T-cell (primary cell): ENCODE data around the gene FAM89B. TPM values are rescaled to one million over a fixed set of nuclear protein-coding genes. Genes with fewer than 3 reads are reported as not detected.
A peak's percentile ranks its signal among the peaks of the same experiment; 100 is the strongest.

ENCODE experiments used
- ATAC-seq, 4 experiments: fragments of 200-7000 bp in 3 of 4; fragments of 150-1000 bp in 1 of 4; cut with Tn5 transposase; replicated peaks in 1 of 4; 1 replicate in 3 of 4; 2 replicates in 1 of 4; pipeline ENCODE4 v1.10.0; 2021; ENCODE audit warnings: moderate library complexity in 3 of 4, mild to moderate bottlenecking in 2 of 4, moderate number of reproducible peaks in 1 of 4
- CTCF ChIA-PET, 2 donors: fragments of 300-600 bp; sonication (Branson Sonifier 250); formaldehyde crosslinking; loops; one replicate each; lab custom pipeline; 2022; ENCODE audit warnings: antibody characterized with exemption in 2 of 2; lab: Charles Lee
- POLR2A ChIA-PET, 2 donors: fragments of 300-600 bp; sonication (Branson Sonifier 250); formaldehyde crosslinking; loops; one replicate each; lab custom pipeline; 2022; ENCODE audit warnings: antibody characterized with exemption in 2 of 2; lab: Charles Lee
- DNase-seq, 35 experiments: peaks; one replicate each; pipeline versions ENCODE4 v3.0.0 to v3.0.0-alpha.2; 2013 to 2023
- H3K27ac ChIP-seq: one replicate; pipeline ENCODE4 v1.5.1; 2013; ENCODE audit warnings: low read length
- H3K27me3 ChIP-seq, 2 experiments: replicated peaks in 1 of 2; 1 replicate in 1 of 2; 2 replicates in 1 of 2; pipeline versions ENCODE4 v1.6.1 to v1.7.0; 2013; ENCODE audit warnings: low read length in 1 of 2, mixed read lengths in 1 of 2; ENCODE audit not compliant: control insufficient read depth in 2 of 2, insufficient read depth in 2 of 2; ENCODE audit errors: extremely low read depth in 1 of 2
- H3K36me3 ChIP-seq, 2 donors: 1 replicate in 1 of 2; 2 replicates in 1 of 2; pipeline versions ENCODE4 v1.6.1 to v1.7.0; 2013; ENCODE audit warnings: low read length in 1 of 2; ENCODE audit not compliant: control insufficient read depth in 2 of 2, insufficient read depth in 1 of 2; ENCODE audit errors: extremely low read depth in 1 of 2
- H3K4me1 ChIP-seq, 2 experiments: 1 replicate in 1 of 2; 2 replicates in 1 of 2; pipeline versions ENCODE4 v1.6.1 to v1.7.0; 2013; ENCODE audit warnings: low read length in 2 of 2, mixed read lengths in 1 of 2; ENCODE audit not compliant: insufficient read depth in 2 of 2, control insufficient read depth in 1 of 2; ENCODE audit errors: extremely low read depth in 1 of 2
- H3K4me3 ChIP-seq, 2 donors: 1 replicate in 1 of 2; 2 replicates in 1 of 2; pipeline versions ENCODE4 v1.5.1 to v1.7.0; 2013; ENCODE audit warnings: mild to moderate bottlenecking in 2 of 2, low read length in 1 of 2, moderate library complexity in 1 of 2; ENCODE audit not compliant: control insufficient read depth in 1 of 2; ENCODE audit errors: extremely low read depth in 1 of 2
- H3K9me3 ChIP-seq: 2 replicates; pipeline ENCODE4 v1.7.0; 2013
- H3K27ac Mint-ChIP-seq, 2 donors: one replicate each; pipeline ENCODE4 v1.8.0; 2020 to 2021; ENCODE audit warnings: mild to moderate bottlenecking in 2 of 2, mixed read lengths in 2 of 2
- H3K27me3 Mint-ChIP-seq, 2 donors: one replicate each; pipeline ENCODE4 v1.8.0; 2021 to 2022; ENCODE audit warnings: mixed read lengths in 2 of 2
- H3K36me3 Mint-ChIP-seq: one replicate; pipeline ENCODE4 v1.8.0; 2021; ENCODE audit warnings: mixed read lengths
- H3K4me1 Mint-ChIP-seq, 3 donors: one replicate each; pipeline ENCODE4 v1.8.0; 2020 to 2022; ENCODE audit warnings: mixed read lengths in 3 of 3, mild to moderate bottlenecking in 1 of 3
- H3K4me3 Mint-ChIP-seq, 3 donors: one replicate each; pipeline ENCODE4 v1.8.0; 2020 to 2022; ENCODE audit warnings: mild to moderate bottlenecking in 3 of 3, mixed read lengths in 3 of 3, moderate library complexity in 3 of 3
- H3K9me3 Mint-ChIP-seq, 3 donors: one replicate each; pipeline ENCODE4 v1.8.0; 2020 to 2022; ENCODE audit warnings: mixed read lengths in 3 of 3
- WGBS: methylation state at CpG from one replicate; pipeline ENCODE4 v1.1.5; 2013; ENCODE audit warnings: missing lambda C conversion rate; ENCODE audit not compliant: insufficient coverage; 5-methylcytosine and 5-hydroxymethylcytosine counted together
- total RNA-seq, 35 experiments: library from RNA in 6 of 35; stranded (reverse) in 6 of 35; fragments of 120-200 nt in 1 of 35; gene quantifications; one replicate each; pipeline versions ENCODE4 v1.2.1 to v1.2.4 and lab custom pipeline; 2013 to 2026

FAM89B gene
- total RNA-seq, 5 donors from 2014 or later (not counting 1 experiment from before 2014, with no cell fraction given) = 36.3 to 72.9 (median 69.3) TPM

DNA sequence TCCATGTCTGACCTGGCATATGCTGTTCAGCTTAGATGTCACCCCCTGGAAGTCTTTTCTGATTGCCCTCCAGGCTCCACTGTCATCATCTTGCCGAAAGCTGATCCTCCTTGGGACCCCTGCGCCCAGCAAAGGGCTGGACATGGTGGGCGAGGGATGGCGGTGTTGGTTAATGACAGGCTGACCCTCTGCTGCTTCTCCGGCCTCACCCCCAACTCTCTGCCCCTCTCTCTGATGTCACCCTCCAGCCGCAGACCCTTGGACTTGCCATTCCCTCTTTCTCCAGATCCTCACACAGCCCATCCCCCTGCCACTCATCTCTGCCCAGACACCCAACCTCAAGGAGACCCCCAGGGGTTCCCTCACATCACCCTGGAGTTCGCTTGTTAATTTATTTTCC lies 5.8 kb downstream of the FAM89B start:
- peak overlapping the region in 1 of 2 donors; percentile 78 for H3K4me3 ChIP-seq

DNA sequence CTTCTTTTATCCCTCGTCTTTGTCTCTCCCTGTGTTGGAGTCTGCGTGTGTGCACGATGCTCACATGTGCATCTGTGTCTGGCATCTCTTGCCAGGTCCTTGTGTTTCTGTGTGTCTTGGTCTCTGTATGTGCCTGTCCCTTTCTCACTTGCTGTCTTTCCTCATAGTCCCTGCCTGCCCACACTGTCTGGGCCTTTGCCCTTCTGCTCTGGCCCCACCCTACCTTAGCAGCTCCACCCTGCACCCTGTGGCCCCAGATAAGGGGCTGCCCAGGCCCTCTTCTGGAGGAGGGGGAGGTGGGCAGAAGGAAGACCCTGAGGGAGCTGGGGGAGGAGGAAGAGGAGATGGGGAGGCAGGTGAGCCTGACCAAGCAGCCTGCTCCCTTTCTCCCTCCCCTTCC lies 6.3 kb downstream of the FAM89B start:
- Mint-ChIP-seq H3K27ac (peak overlapping the region; percentile 76 to 88), H3K36me3 (peaks cover 18% of the 10 kb centered on the region), H3K27me3 (no peaks in the 10 kb centered on the region), H3K4me1 (peaks cover 37 to 46% (median 44%) of the 10 kb centered on the region in 3 donors), H3K9me3 (no peaks in the 10 kb centered on the region), H3K4me3 (peak overlapping the region; percentile 41 to 98 (median 61))
- peaks cover 14 to 50% of the 10 kb centered on the region in 2 experiments for H3K4me1 ChIP-seq
- H3K36me3 ChIP-seq = peaks cover 13 to 45% of the 10 kb centered on the region in 2 donors
- 80% methylated on average over 2 of the region's 3 CpGs for WGBS
- no peaks in the 10 kb centered on the region for H3K9me3 ChIP-seq
- no peak overlapping the region for H3K27ac ChIP-seq
- DNase-seq (no peak), ATAC-seq (no peak)
- no peak overlapping the region for H3K4me3 ChIP-seq
- no peaks in the 10 kb centered on the region for H3K27me3 ChIP-seq
- POLR2A ChIA-PET = no interaction called here
- CTCF ChIA-PET = no interaction called here

More for the DNA sequence above, 5.8 kb downstream of the FAM89B start:
- WGBS = 95% methylated on average over 7 of the region's 7 CpGs
- H3K4me1 Mint-ChIP-seq = peaks cover 37 to 47% (median 46%) of the 10 kb centered on the region in 3 donors
- H3K27me3 Mint-ChIP-seq = no peaks in the 10 kb centered on the region
- H3K4me3 Mint-ChIP-seq = peak overlapping the region; percentile 41 to 98 (median 61)
- H3K9me3 ChIP-seq = no peaks in the 10 kb centered on the region
- no peak overlapping the region for H3K27ac ChIP-seq
- H3K4me1 ChIP-seq = peaks cover 17 to 55% of the 10 kb centered on the region in 2 experiments
- peak overlapping the region; percentile 76 to 88 for H3K27ac Mint-ChIP-seq
- DNase-seq = no peak
- no peaks in the 10 kb centered on the region for H3K27me3 ChIP-seq
- H3K9me3 Mint-ChIP-seq = no peaks in the 10 kb centered on the region
- H3K36me3 ChIP-seq = peaks cover 10 to 42% of the 10 kb centered on the region in 2 donors
- no peak for ATAC-seq
- POLR2A ChIA-PET = no interaction called here
- CTCF ChIA-PET = interaction anchor here in 1 of 2 donors (0.5 to 1.8 kb wide), 3 partner anchors 10 to 58 kb away, joined by 4 to 6 read pairs (median 4); no protein-coding TSS in a partner anchor
- peaks cover 15% of the 10 kb centered on the region for H3K36me3 Mint-ChIP-seq

DNA sequence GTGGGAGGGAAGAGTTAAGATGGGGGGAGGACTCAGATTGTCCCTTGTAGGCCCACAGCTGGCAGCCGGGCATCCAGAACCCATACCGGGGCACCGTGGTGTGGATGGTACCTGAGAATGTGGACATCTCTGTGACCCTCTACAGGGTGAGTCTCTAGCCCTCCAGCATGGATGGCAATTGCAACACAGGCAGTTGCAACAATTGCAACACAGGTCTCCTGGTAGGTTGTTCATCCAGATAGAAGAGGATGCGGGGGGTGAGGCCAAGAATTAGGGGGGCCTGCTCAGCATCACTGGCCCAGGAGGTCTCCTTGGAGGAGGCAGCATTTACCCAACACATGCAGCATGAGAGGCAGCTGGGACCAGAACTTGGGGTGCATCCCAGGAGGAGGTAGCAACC lies 7.0 kb downstream of the FAM89B start:
- Histone ChIP-seq H3K36me3 (peaks cover 14 to 50% of the 10 kb centered on the region in 2 donors), H3K4me1 (peaks cover 14 to 46% of the 10 kb centered on the region in 2 experiments), H3K9me3 (no peaks in the 10 kb centered on the region), H3K4me3 (no peak overlapping the region), H3K27me3 (no peaks in the 10 kb centered on the region), H3K27ac (no peak overlapping the region)
- Mint-ChIP-seq H3K27me3 (no peaks in the 10 kb centered on the region), H3K4me1 (peaks cover 34 to 42% (median 41%) of the 10 kb centered on the region in 3 donors), H3K36me3 (peaks cover 21% of the 10 kb centered on the region), H3K4me3 (no peak overlapping the region), H3K27ac (peak overlapping the region; percentile 43 to 61), H3K9me3 (no peaks in the 10 kb centered on the region)
- no peak for DNase-seq
- no peak for ATAC-seq
- WGBS = no CpG with 5 or more reads among the region's 4 CpGs
- CTCF ChIA-PET = no interaction called here
- POLR2A ChIA-PET = interaction anchor here in 1 of 2 donors (0.5 kb wide), 1 partner anchor 222 kb away, joined by 3 read pairs; no protein-coding TSS in a partner anchor

- H3K27me3 ChIP-seq = no peaks in the 10 kb centered on the region
- CTCF ChIA-PET = interaction anchor here (0.6 to 0.7 kb wide), 2 partner anchors 13 to 14 kb away, joined by 5 to 9 read pairs; no protein-coding TSS in a partner anchor
- Mint-ChIP-seq H3K27ac (no peak overlapping the region), H3K4me3 (no peak overlapping the region), H3K36me3 (peaks cover 24% of the 10 kb centered on the region), H3K4me1 (peaks cover 28 to 36% (median 35%) of the 10 kb centered on the region in 3 donors), H3K9me3 (no peaks in the 10 kb centered on the region), H3K27me3 (no peaks in the 10 kb centered on the region)
- POLR2A ChIA-PET = interaction anchor here in 1 of 2 donors (0.5 kb wide), 1 partner anchor 221 kb away, joined by 3 read pairs; no protein-coding TSS in a partner anchor
- H3K9me3 ChIP-seq = no peaks in the 10 kb centered on the region
- 97% methylated on average over 9 of the region's 19 CpGs for WGBS
- H3K4me3 ChIP-seq = no peak overlapping the region
- H3K4me1 ChIP-seq = peaks cover 13 to 39% of the 10 kb centered on the region in 2 experiments
- DNase-seq (no peak), ATAC-seq (no peak)
- no peak overlapping the region for H3K27ac ChIP-seq
- H3K36me3 ChIP-seq = peaks cover 16 to 55% of the 10 kb centered on the region in 2 donors
Measured at GRCh38 chr11:65580031-65580692, 7.8 kb downstream of the FAM89B start.

DNA sequence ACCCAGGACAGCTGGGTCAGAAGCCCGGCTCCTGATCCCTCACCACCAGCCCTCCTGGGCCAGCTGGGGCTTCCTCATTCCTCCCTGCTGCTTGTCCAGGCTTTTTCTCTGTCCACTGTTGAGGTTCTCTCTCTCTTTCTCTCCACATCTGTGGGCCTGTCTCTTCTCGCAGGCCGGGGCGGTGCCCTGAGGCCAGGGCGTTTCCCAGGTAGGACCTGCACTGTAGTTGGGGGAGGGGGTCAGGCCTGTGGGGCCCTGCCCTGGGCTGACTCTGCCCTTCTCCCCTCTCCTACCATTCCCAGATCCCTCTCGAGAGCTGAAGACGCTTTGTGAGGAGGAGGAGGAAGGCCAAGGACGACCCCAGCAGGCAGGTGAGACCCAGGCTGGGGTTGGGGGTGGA lies 8.4 kb downstream of the FAM89B start:
- no peak overlapping the region for H3K27ac Mint-ChIP-seq
- H3K4me3 Mint-ChIP-seq = no peak overlapping the region

DNA sequence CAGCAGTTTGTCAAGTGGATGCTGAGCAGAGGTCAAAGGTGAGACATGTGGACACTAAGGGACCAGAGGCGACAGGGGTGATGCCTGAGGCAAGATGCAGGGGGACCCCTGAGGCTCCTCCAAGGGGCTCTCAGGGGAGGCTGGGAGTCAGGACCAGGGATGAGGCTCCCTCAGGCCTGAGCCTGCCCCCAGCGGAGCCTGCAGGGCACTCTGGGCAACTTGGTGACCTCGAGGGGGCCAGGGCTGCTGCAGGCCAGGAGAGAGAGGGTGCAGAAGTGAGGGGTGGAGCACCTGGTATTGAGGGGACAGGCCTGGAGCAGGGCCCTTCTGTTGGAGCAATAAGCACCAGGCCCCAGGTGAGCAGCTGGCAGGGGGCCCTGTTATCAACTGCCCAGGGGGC lies 9.6 kb downstream of the FAM89B start:
- ATAC-seq = no peak
- WGBS = 94% methylated on average over 3 of the region's 3 CpGs
- CTCF ChIA-PET = no interaction called here
- POLR2A ChIA-PET = interaction anchor here in 1 of 2 donors (0.6 kb wide), 1 partner anchor 16 kb away, joined by 3 read pairs; no protein-coding TSS in a partner anchor
- Mint-ChIP-seq H3K27me3 (no peaks in the 10 kb centered on the region), H3K4me3 (no peak overlapping the region), H3K27ac (peak overlapping the region; percentile 50 to 69), H3K9me3 (no peaks in the 10 kb centered on the region), H3K36me3 (peaks cover 24% of the 10 kb centered on the region), H3K4me1 (peaks cover 24 to 37% (median 34%) of the 10 kb centered on the region in 3 donors)
- Histone ChIP-seq H3K9me3 (no peaks in the 10 kb centered on the region), H3K4me3 (no peak overlapping the region), H3K27me3 (no peaks in the 10 kb centered on the region), H3K36me3 (peaks cover 16 to 70% of the 10 kb centered on the region in 2 donors), H3K27ac (no peak overlapping the region), H3K4me1 (peaks cover 6 to 33% of the 10 kb centered on the region in 2 experiments)
- no peak for DNase-seq

More for the DNA sequence above, 8.4 kb downstream of the FAM89B start:
- CTCF ChIA-PET = no interaction called here
- H3K4me1 Mint-ChIP-seq = peaks cover 23 to 34% (median 32%) of the 10 kb centered on the region in 3 donors
- H3K27ac ChIP-seq = no peak overlapping the region
- 100% methylated on average over 1 of the region's 8 CpGs for WGBS
- H3K9me3 ChIP-seq = no peaks in the 10 kb centered on the region
- peaks cover 11 to 34% of the 10 kb centered on the region in 2 experiments for H3K4me1 ChIP-seq
- peaks cover 24% of the 10 kb centered on the region for H3K36me3 Mint-ChIP-seq
- H3K4me3 ChIP-seq = no peak overlapping the region
- DNase-seq (no peak), ATAC-seq (no peak)
- H3K9me3 Mint-ChIP-seq = no peaks in the 10 kb centered on the region
- H3K27me3 Mint-ChIP-seq = no peaks in the 10 kb centered on the region
- POLR2A ChIA-PET = no interaction called here
- H3K27me3 ChIP-seq = no peaks in the 10 kb centered on the region
- H3K36me3 ChIP-seq = peaks cover 16 to 59% of the 10 kb centered on the region in 2 donors
